ENCODE measurements around the gene LUC7L3.
"Not testable (repeated sequence)": the region's sequence is repeated elsewhere in the genome, so short reads cannot be mapped to it uniquely, and the experiment has no call there.

LUC7L3 gene

DNA sequence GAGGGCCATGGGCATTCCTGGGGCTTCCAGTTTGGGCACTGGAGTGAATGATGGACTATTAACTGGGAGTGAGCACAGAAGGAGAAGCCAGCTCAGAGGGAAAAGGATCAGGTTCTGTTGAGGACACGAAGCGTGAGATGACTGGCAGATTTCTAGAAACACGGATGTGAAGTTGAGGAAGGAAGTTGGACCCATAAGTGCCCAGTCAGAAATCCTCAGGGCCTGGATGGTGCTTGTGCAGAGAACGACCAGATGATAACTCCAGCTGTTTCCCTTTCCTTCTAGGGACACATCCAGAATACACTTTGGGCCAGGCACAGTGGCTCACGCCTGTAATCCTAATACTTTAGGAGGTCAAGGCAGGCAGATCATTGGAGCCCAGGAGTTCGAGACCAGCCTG is 71.2 kb downstream of the LUC7L3 start:
- no peak for DNase-seq

DNA sequence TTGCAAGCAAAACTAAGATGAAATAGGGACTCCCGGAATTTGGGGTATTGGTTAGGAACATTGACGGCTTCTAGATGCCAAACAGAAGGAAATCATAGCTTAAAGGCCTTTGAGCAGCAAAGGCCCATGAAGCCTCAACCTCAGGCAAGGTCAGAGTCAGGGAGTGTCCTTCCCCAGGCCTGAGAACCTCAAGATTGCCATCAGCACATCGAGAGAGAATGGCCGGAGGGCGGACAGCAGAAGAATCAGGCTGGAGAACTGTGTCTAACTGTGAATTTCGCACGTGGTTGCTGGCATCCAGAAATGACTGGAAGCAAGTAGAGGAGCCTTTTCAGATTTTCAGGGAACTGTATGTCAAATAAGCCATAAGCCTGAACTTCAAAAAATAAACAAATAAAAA is 72.7 kb downstream of the LUC7L3 start:
- no peak for DNase-seq

DNA sequence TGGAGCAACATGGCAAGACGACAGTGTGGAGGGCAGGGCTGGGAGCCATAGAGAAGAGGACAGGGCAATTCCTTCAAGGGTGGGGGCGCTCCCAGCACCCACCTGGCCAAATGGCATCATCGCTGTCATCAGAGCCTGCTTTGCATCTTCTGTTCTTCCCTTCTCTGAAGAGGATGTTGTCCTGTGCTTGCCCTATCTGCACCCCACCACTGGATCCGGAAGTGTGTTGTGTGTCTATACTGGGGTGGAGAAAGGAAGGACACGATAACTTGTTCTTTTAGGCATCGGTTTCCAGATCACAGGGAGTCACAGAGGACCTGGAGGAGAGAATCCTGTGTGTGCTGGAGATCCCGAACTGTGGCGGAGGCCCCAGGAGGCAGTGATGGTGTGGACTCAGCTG is 73.6 kb downstream of the LUC7L3 start:
- no peak for DNase-seq

DNA sequence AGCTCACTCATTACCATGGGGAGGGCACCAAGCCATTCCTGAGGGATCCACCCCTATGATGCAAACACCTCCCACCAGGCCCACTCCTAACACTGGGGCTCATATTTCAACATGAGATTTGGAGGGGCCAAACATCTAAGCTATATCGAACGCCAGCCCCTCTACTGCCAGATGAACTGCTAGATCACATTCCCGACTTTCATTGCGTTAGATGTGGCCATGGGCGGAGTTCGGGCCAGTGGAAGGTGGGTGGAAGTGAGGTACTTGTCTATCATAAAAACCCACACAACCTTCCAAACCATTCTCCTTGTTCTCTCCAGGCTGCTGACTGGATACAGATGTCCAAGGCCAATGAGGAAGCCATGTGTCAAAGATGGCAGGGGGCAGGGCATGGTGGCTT is 75.0 kb downstream of the LUC7L3 start:
- no peak for DNase-seq

DNA sequence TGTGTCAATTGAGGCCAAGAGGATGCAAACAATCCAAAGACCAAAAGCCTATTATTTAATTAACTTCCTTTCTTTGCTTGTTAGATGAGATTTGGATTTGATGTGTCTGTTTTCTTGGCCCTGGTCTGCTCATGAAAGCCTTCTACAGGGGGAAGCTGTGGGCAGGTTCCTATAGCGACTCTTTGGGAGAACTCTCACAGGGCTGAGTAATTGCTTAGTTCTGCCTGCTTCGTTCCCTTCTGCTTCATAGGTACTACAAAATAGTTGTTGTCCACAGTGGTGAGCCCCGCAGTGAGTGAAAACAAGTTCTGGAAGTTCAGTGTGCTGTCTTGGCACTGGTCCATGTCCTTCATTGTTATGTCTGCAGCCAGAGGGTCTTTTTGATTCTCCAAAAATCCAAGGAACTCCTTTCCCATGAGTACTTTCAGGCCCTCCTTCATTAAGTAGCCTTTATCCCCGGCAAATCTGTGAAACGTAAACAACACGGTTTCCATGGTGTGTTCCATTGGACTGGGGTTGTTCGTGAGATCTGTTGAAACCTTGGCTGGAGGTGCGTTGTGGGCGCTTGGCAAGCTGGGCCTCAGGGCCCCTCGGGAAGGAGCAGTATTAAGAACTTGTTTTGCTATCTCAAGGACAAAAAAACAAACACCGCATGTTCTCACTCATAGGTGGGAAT is 77.9 kb downstream of the LUC7L3 start:
- no peak for DNase-seq

DNA sequence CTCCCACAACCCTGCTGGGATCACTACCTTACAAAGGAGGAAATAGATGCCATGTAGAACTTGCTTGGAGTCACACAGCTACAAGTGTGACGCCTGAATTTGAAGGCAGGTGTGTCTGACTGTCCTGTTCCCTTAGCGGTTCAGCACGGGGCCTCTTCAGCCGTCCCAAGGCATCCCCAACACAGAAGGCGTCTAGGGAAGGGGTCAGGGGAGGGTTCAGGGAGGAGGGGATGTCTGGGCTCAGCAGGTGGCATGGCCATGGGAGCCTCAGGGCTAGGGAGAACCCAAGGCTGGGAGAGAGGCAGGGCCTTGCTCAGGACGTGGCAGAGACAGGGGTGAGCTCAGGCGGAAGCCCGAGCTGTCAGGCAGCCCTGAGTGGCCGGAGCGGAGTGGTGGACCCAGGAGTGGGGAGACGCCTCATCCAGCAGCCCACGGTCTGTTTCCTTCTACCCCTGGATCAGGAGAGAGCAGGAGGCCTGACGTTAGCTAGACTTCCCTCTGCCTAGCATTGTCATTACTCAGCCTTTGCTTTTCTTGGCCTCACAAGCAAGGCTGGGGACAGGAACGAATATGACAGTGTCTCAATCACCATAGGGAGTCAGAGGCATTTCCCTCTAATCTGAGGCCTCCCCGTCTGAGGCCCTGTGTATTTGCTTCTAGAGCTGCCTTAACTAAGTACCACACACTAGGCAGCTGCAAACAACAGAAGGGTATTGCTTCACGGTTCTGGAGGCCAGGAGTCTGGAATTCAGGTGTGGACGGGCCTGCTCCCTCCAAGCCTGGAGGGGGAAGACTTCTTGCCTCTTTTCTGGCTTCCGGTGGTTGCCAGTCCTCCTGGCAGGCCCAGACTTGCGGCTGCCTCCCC is 79.3 kb downstream of the LUC7L3 start:
- no peak for DNase-seq

DNA sequence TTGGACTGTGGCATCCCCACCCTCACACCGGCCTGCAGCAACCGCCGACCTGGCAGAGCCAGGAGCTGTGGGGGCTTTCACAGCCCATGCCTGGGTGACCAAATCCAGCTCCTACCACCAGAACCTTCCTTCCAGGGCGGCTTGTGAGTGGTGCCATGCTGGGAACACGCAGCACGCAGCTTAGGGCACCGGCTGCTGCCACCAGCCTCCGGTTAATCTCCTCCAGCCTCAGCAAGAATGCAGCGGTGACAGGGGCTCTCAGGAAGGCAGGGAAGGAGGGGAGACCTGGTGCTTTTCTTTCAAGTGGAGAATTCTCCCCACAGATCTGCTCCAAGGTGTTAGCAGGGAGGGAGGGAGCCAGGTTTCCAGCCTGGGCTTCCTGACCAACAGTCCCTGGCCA is 80.2 kb downstream of the LUC7L3 start:
- DNase-seq, result no peak

DNA sequence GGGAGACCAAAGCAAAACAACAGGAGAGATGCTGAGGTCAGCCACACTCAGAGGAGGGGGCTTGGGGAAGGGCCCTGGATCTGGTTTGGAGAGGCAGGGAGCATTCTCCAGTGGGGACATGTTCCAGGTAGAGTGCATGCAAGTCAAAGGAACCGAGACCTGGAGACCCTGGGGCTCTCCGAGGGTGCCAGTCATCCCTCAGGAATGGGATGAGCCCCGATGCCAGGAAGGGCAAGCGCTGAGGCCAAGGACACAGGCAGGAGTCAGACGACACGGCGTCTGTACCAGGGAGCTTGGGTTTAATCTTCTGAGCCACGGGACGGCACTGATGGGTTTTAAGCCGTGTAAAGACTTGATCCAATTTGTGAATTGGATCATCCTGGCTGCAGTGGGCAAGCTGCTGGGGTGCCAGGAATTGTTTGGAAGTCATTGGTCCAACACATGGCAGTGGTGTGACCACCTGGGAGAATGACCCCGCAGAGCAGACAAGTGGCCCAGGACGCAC is 80.8 kb downstream of the LUC7L3 start:
- DNase-seq, result no peak

DNA sequence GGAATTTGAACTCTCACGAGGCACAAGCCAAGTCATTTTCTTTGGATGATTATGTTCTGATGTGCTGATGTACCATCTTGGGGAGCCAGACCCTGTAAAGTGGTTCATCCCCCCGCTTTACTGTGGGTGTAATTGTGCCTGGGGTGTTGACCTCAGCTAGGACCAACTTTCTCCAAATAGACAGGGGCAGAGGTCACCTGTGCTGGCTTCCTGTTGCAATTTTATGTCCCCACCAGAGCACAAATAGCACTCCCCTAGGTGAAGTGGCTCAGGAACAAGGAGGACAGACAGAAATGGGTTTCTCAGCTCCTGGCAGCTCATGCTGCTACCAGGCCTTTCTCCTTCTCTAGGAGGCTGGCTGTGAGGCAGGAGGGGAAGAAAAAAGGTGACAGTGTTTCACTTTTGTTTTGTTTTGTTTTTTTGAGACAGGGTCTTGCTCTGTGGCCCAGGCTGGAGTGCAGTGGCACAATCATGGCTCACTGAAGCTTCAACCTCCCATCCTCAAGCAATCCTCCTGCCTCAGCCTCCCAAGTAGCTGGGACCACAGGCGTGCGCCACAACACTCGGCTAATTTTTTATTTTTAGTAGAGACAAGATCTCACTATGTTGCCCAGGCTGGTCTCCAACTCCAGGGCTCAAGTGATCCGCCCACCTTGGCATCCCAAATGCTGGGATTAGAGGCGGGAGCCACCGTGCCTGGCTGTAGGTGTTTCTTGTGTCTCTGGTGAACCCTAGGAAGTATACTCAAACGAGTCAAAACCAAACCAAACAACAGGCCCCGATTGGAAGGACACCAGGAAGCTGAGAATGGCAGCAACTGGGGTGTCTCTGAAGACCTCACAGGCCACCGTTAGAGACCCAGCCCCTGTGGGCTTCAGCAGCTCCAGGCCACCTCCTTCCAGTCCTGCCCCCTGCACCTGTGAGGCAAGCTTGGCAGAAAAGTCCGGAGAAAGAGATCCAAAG is 83.5 kb downstream of the LUC7L3 start:
- DNase-seq, result no peak

DNA sequence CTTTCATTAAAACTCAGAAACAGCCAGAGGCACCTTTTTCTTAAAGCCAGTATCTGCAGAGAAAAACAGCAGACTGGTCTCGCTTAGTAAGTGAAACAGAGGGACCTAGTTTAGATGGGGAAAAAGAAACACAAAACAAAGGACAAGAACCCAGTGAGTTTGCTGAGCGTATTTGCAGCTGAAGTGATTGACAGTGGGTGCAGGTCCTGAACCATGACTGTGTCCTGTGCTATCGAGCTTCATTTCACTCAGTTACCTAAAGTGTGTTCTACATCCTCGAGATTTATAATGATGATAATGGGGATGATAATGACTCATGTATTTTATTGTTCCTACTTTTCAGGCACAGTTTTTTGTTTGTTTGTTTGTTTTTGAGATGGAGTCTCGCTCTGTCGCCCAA is 84.3 kb downstream of the LUC7L3 start:
- DNase-seq, result no peak

DNA sequence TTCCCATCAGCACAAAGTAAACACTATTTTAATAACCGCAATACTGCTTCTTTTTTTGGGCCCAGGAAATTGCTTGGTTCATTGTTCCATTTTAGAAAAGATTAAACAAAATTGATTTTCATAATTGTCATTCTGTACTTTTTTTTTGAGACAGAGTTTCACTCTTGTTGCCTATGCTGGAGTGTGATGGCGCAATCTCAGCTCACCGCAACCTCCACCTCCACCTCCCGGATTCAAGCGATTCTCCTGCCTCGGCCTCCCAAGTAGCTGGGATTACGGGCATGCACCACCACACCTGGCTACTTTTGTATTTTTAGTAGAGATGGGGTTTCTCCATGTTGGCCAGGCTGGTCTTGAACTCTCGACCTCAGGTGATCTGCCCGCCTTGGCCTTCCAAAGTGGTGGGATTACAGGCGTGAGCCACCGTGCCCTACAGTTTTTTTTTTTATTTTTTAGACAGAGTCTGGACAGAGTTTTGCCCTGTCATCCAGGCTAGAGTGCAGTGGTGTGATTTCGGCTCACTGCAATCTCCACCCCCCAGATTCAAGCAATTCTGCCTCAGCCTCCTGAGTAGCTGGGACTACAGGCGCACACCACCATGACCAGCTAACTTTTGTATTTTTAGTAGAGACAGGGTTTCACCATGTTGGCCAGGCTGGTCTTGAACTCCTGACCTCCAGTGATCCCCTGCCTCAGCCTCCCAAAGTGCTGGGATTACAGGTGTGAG is 85.5 kb downstream of the LUC7L3 start:
- not testable (repeated sequence) for DNase-seq

DNA sequence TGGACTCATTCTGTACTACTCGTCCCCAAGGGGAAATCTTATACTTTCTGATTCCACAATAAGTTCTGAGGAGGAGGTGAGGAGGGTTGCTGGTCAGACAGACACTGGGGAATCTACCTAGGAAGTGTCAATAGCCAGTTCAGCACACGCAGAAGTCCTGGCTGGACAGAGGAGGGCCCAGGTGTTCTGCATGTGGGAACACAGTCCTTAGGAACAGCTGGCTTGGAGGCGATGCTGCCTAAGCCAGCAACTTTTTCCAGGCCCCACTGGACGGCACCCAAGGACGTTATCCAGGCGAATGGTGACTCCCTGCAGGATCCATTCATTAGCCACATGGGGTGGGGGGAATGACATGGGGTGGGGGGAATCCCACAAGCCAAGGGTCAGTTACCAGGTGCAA is 86.1 kb downstream of the LUC7L3 start:
- no peak for DNase-seq

Measured in NCI-H1092 (cell line).